Astrocyte of the hippocampus (primary cell): Measurements from ENCODE around the gene DSG4.
A peak's percentile ranks its signal among the peaks of the same experiment; 100 is the strongest.

ENCODE experiments used
- DNase-seq: peaks from one replicate; pipeline ENCODE4 v3.0.0; 2011; ENCODE audit warnings: low read depth, low spot score

DSG4 gene

GRCh38 chr18:31410716-31411483 is 34.3 kb downstream of the DSG4 start:
- DNase-seq: no peak

- DNase-seq: no peak
Observed at GRCh38 chr18:31413137-31413536, 36.6 kb downstream of the DSG4 start.

GRCh38 chr18:31417850-31418249 is 41.3 kb downstream of the DSG4 start:
- DNase-seq: no peak

GRCh38 chr18:31419457-31419932 is 42.9 kb downstream of the DSG4 start:
- no peak for DNase-seq

GRCh38 chr18:31420032-31420431 is 43.5 kb downstream of the DSG4 start:
- DNase-seq: no peak

GRCh38 chr18:31420524-31420923 is 43.9 kb downstream of the DSG4 start:
- no peak for DNase-seq

- DNase-seq: peak; percentile 67
Observed at GRCh38 chr18:31424383-31424988, 47.9 kb downstream of the DSG4 start.

GRCh38 chr18:31426021-31426420 is 49.4 kb downstream of the DSG4 start:
- DNase-seq: no peak

GRCh38 chr18:31426871-31427406 is 50.4 kb downstream of the DSG4 start:
- no peak for DNase-seq

- DNase-seq: no peak
Observed at GRCh38 chr18:31428211-31428610, 51.6 kb downstream of the DSG4 start.

GRCh38 chr18:31429623-31430022 is 53.0 kb downstream of the DSG4 start:
- no peak for DNase-seq

- no peak for DNase-seq
Observed at GRCh38 chr18:31430072-31430471, 53.5 kb downstream of the DSG4 start.

GRCh38 chr18:31430554-31430953 is 54.0 kb downstream of the DSG4 start:
- no peak for DNase-seq

GRCh38 chr18:31432316-31432715 is 55.7 kb downstream of the DSG4 start:
- DNase-seq: no peak

GRCh38 chr18:31436825-31437224 is 60.2 kb downstream of the DSG4 start:
- no peak for DNase-seq

GRCh38 chr18:31438402-31438801 is 61.8 kb downstream of the DSG4 start:
- no peak for DNase-seq

- DNase-seq: no peak
Observed at GRCh38 chr18:31439807-31440325, 63.3 kb downstream of the DSG4 start.

- no peak for DNase-seq
Observed at GRCh38 chr18:31440787-31441186, 64.2 kb downstream of the DSG4 start.

- no peak for DNase-seq
Observed at GRCh38 chr18:31441493-31441892, 64.9 kb downstream of the DSG4 start.

GRCh38 chr18:31444142-31444541 is 67.6 kb downstream of the DSG4 start:
- no peak for DNase-seq

- DNase-seq: no peak
Observed at GRCh38 chr18:31445908-31446307, 69.3 kb downstream of the DSG4 start.

- DNase-seq: no peak
Observed at GRCh38 chr18:31446854-31447253, 70.3 kb downstream of the DSG4 start.
